ENCODE measurements around the gene XRN2. TPM values are rescaled to one million over a fixed set of nuclear protein-coding genes. Genes with fewer than 3 reads are reported as not detected.

Gene XRN2
- total RNA-seq, 1 donor from 2014 or later = 46.1 TPM

GRCh38 chr20:21294755-21295154 is 8.4 kb upstream of the XRN2 start:
- no peak for DNase-seq (ENCODE audit: low spot score)
- Mint-ChIP-seq H3K4me1 (ENCODE audit: low read depth) (no peaks in the 10 kb centered on the region), H3K4me3 (ENCODE audit: unreplicated experiment) (no peak overlapping the region), H3K27me3 (ENCODE audit: low read depth) (peaks cover 33% of the 10 kb centered on the region), H3K9me3 (ENCODE audit: low read depth) (no peaks in the 10 kb centered on the region), H3K27ac (ENCODE audit: unreplicated experiment) (no peak overlapping the region), H3K36me3 (ENCODE audit: low read depth) (no peaks in the 10 kb centered on the region)
- TF ChIP-seq CTCF (IDR thresholded peaks at IDR 0.05) = no peak

- H3K27me3 Mint-ChIP-seq (ENCODE audit: low read depth) = peaks cover 12% of the 10 kb centered on the region
- no peak for DNase-seq (ENCODE audit: low spot score)
- H3K9me3 Mint-ChIP-seq (ENCODE audit: low read depth) = no peaks in the 10 kb centered on the region
- H3K36me3 Mint-ChIP-seq (ENCODE audit: low read depth) = no peaks in the 10 kb centered on the region
- peaks cover 23% of the 10 kb centered on the region for H3K4me1 Mint-ChIP-seq (ENCODE audit: low read depth)
- H3K27ac Mint-ChIP-seq (ENCODE audit: unreplicated experiment) = peak overlapping the region; percentile 100
- peak overlapping the region; percentile 94 for H3K4me3 Mint-ChIP-seq (ENCODE audit: unreplicated experiment)
- TF ChIP-seq CTCF (IDR thresholded peaks at IDR 0.05) = no peak
Measured at GRCh38 chr20:21301940-21302663, 1.0 kb upstream of the XRN2 start.

- peak overlapping the region; percentile 100 for H3K27ac Mint-ChIP-seq (ENCODE audit: unreplicated experiment)
- H3K4me1 Mint-ChIP-seq (ENCODE audit: low read depth) = peaks cover 23% of the 10 kb centered on the region
- H3K36me3 Mint-ChIP-seq (ENCODE audit: low read depth) = no peaks in the 10 kb centered on the region
- H3K4me3 Mint-ChIP-seq (ENCODE audit: unreplicated experiment) = peak overlapping the region; percentile 94
- peaks cover 8% of the 10 kb centered on the region for H3K27me3 Mint-ChIP-seq (ENCODE audit: low read depth)
- TF ChIP-seq CTCF (IDR thresholded peaks at IDR 0.05) = no peak
- H3K9me3 Mint-ChIP-seq (ENCODE audit: low read depth) = no peaks in the 10 kb centered on the region
- DNase-seq (ENCODE audit: low spot score) = no peak
Measured at GRCh38 chr20:21302664-21303060, 469 bp upstream of the XRN2 start.

- Mint-ChIP-seq H3K9me3 (ENCODE audit: low read depth) (no peaks in the 10 kb centered on the region), H3K4me1 (ENCODE audit: low read depth) (peaks cover 34% of the 10 kb centered on the region), H3K4me3 (ENCODE audit: unreplicated experiment) (peak overlapping the region; percentile 94), H3K36me3 (ENCODE audit: low read depth) (no peaks in the 10 kb centered on the region), H3K27ac (ENCODE audit: unreplicated experiment) (peak overlapping the region; percentile 100), H3K27me3 (ENCODE audit: low read depth) (no peaks in the 10 kb centered on the region)
- no peak for DNase-seq (ENCODE audit: low spot score)
- no peak for TF ChIP-seq CTCF (IDR thresholded peaks at IDR 0.05)
Measured at GRCh38 chr20:21303872-21304586, 898 bp downstream of the XRN2 start.

- no peak for TF ChIP-seq CTCF (IDR thresholded peaks at IDR 0.05)
- Mint-ChIP-seq H3K4me3 (ENCODE audit: unreplicated experiment) (no peak overlapping the region), H3K27me3 (ENCODE audit: low read depth) (no peaks in the 10 kb centered on the region), H3K9me3 (ENCODE audit: low read depth) (no peaks in the 10 kb centered on the region), H3K27ac (ENCODE audit: unreplicated experiment) (no peak overlapping the region), H3K4me1 (ENCODE audit: low read depth) (peaks cover 46% of the 10 kb centered on the region), H3K36me3 (ENCODE audit: low read depth) (no peaks in the 10 kb centered on the region)
- DNase-seq (ENCODE audit: low spot score) = no peak
Measured at GRCh38 chr20:21308340-21308739, 5.2 kb downstream of the XRN2 start.

Measured in chondrocyte (in vitro differentiated cells).